GM21529 (cell line): ENCODE results near the gene EPO.

ENCODE experiments used
- ATAC-seq: cut with Tn5 transposase; IDR thresholded peaks from one replicate; pipeline ENCODE4 v1.9.1; 2021; ENCODE audit not compliant: unreplicated experiment

EPO gene

DNA sequence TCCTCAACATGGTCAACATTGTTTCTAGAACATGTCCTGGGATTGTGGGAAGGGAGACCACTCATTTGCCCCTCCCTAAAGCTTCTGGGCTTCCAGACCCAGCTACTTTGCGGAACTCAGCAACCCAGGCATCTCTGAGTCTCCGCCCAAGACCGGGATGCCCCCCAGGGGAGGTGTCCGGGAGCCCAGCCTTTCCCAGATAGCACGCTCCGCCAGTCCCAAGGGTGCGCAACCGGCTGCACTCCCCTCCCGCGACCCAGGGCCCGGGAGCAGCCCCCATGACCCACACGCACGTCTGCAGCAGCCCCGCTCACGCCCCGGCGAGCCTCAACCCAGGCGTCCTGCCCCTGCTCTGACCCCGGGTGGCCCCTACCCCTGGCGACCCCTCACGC, at the start of gene EPO:
Gene EPO, plus strand, starts transcription at position 190 of the 392 bp plus-strand sequence. CDS start 513 bp downstream, outside the sequence.
- no peak for ATAC-seq

DNA sequence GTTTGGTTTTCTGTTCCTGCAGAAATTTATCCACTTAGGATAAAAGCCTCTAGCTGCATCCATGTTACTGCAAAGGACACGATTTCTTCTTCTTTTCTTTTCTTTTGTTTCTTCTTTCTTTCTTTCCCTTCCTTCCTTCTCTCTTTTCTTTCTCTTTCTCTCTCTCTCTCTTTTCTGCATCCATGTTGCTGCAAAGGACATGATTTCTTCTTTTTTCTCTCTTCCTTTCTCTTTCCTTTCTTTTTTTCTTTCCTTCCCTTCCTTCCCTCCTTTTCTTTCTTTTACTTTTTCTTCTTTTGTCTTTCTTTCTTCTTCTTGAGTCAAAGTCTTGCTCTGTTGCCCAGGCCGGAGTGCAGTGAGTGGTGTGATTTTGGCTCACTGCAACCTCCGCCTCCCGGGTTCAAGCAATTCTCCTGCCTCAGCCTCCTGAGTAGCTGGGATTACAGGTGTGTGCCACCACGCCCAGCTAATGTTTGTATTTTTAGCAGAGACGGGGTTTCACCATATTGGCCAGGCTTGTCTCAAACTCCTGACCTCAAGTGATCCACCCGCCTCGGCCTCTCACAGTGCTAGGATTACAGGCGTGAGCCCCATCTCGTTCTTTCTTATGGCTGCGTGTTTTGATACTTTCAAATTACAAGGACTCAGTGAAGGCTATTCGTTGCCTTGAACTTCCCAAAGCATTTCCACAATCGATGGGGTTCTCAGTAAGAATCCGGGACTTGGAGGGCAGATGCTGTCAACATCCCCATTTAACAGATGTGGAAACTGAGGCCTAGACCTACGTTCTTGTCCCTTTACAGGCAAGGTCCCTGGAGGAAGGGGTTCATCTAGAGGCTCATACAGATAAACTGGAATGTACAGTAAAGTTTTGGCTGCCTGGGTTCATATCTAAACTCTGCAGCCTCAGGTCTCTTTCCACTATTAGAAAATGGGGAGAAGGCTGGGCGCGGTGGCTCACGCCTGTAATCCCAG, 48.6 kb upstream of the EPO start:
- ATAC-seq: no peak

DNA sequence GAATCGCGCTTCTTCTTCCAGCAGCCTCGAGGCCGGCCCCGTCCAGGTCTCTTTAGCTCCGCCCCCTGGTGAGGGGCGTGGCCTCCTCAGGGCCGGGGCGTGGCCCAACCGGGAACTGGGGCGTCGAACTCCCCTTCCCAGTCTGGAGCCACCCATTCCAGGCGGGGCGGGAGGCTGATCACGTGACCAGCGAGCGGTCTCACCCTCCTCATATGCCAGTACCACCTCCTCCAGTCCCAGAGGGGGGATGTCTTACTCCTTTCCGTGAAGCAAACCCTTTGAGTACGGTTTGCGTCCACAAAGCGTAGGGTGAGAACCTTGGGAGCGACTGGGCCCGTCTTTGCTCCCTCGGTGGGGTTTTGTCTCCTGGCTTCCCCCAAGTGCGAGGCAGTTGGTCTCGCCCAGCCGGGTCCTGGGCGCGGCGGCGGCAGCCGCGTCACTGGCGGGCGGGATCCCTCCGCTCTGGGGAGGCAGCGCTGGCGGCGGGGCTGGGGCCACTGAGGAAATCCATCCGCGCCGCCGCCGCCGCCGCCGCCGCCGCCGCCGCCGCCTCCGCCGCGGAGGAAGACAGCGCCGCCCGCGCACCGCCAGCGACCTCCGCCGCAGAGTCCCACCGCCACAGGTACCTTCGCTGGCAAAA, 46.8 kb upstream of the EPO start, which contains the start of gene GNB2:
Gene GNB2, plus strand, starts transcription at position 439 of the 640 bp plus-strand sequence. CDS start 2,526 bp downstream, outside the sequence.
- peak; percentile 54 for ATAC-seq

DNA sequence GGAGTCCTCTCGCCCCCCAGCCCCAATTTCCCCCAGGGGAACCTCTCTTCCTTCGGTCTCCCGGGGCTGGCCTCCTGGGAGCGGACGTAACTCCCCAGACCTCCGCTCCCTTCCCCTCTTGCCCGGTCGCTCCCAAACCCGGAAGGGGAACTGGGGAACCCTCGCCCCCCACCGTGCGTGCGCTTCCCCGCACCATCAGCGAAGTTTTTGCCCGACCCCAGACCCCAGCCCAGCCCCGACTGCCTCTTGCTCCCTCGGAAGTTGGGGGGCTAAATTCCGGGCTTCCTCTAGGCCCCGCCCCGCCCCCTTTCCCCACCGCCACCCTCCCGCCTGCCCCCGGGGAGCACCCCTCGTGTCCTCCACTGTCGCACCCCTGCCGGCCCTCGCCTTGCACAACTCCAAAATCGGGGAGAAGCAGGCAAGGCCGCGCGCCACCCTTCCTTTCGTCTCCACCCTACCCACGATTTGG, 46.3 kb upstream of the EPO start:
- no peak for ATAC-seq

DNA sequence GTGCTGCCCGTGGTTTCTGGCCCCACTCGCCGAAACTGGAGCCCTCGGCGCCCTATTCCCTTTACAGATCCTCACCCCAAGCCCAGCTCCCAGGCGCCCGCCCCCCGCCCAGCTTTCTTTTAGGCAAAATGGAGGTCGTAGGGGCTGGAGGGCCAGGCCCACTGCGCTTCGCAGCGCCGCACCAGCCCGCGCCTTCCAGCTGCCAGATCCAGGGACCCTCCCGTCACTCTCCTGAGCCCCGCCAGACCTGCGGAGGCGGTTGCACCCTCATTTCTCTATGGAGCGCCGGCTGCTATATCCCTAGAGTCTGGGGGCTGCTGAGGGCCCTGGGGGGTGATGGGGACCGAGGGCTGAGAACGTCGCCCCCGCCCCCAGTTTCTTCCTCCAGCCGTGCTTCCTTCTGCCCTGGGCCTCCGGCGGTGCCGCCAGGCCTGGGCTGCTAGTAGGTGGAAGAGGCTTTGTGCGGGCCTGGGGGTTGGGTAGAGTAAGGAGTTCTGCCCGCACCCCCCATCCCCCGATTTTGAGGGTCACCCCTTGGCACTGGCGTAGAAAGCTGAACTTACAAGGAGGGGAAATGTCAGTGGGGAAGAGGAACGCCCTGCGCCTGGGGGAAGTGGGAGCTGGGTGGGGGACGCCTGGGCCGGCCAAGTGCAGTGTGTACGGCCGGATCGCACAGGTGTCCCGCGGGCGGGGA, 45.7 kb upstream of the EPO start:
- ATAC-seq: no peak

DNA sequence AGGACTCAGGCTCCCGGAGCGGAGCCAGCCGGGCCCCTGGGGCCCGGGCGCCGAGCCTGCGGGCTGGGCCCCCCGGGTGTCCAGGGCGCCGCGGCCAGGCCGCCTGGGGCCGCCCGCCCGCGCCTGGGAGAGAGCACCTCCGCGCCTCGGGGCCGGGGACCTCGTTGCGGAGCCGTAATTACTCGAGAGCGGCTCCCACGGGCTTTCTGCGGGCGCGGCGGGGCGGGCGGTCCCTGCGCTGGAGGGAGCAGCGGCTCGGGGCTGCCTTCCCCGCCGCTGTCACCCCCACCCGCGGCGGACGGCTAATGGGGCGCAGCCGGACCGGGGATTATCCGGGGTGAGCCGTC, 45.2 kb upstream of the EPO start:
- no peak for ATAC-seq

DNA sequence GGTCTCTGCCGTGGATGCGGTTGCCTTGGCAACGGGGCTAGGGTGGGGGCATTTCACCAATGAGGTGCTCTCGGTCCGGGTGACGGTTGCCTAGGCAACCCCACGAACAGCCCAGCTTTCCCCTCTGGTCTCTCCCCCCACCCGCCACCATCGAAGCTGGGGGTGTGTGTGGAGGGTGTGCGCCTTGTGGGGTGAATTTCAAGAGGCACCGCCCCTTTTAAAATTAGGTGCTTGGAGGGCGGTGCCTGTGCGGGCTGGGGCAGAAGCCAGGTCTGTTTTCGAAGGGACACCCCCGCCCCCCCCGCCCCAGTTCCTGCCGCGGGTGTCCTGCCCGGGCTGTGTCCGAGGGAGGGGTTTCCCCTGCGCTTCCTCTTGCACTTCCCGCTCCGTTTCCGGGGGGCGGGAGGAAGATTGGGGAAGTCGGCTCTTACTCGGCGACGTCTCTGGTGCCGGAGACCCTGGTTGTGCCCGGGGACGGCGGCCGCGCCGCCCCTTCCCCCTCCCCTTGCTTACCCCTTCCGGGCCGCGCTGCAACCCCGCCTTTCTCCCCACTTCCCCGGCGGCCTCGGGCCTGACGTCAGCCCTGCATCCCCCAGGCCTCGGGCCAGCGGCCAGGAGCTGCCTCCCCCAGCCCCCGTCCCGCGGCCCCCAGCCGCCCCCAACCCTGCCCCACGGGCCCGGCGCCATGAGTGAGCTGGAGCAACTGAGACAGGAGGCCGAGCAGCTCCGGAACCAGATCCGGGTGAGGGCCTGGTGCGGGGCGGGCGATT, 44.5 kb upstream of the EPO start:
- peak; percentile 37 for ATAC-seq

DNA sequence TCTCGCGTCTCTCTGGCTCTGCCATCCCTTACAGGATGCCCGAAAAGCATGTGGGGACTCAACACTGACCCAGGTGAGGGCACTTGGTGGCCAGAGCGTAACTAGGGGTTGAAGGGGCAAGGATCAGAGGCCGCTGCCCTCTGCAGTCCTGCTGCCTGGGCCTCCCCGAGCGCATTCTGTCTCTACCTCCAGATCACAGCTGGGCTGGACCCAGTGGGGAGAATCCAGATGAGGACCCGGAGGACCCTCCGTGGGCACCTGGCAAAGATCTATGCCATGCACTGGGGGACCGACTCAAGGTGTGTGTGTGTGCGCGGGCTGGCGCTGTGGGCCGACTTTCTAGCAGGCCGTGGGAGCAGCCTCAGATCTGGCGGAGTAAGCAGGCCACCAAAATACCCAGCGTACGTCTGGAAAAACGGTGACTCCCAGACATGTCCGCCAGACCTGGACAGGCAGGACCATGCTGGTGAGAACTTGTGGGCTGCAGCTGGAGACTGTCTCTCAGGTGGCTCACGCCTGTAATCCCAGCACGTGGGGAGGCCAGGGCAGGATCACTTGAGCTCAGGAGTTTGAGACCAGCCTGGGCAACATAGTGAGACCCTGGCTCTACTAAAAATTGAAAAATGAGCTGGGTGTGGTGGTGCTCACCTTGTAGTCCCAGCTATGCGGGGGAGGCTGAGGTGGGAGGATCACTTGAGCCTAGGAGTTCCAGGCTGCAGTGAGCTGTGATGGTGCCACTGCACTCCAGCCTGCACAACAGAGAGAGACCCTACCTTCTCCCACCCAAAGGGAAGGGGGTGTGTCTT, 43.6 kb upstream of the EPO start:
- no peak for ATAC-seq

DNA sequence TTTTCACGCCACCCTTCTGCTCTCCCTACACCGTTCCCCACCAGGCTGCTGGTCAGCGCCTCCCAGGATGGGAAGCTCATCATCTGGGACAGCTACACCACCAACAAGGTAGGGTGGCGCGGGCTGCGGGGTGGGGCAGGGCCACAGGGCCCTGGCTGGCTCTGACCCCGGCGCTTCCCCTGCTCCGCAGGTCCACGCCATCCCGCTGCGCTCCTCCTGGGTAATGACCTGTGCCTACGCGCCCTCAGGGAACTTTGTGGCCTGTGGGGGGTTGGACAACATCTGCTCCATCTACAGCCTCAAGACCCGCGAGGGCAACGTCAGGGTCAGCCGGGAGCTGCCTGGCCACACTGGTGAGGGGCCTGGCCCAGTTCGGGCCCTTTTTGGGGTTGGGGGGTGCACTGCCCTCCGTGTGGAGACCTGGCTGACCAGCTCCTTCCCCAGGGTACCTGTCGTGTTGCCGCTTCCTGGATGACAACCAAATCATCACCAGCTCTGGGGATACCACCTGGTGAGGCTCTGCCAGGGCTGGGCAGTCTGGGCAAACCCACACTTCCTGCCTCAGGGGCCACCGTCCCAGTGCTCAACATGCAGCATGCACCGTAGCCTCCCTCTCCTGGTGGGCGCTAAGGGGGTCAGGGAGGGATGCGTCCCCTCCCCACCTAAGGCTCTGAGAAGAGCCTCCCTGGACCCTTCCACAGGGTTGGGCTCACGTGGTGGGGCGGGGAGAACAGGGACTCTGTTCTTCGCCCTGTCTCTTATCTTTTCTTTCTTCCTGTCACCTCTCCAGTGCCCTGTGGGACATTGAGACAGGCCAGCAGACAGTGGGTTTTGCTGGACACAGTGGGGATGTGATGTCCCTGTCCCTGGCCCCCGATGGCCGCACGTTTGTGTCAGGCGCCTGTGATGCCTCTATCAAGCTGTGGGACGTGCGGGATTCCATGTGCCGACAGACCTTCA, 42.7 kb upstream of the EPO start:
- ATAC-seq: no peak

DNA sequence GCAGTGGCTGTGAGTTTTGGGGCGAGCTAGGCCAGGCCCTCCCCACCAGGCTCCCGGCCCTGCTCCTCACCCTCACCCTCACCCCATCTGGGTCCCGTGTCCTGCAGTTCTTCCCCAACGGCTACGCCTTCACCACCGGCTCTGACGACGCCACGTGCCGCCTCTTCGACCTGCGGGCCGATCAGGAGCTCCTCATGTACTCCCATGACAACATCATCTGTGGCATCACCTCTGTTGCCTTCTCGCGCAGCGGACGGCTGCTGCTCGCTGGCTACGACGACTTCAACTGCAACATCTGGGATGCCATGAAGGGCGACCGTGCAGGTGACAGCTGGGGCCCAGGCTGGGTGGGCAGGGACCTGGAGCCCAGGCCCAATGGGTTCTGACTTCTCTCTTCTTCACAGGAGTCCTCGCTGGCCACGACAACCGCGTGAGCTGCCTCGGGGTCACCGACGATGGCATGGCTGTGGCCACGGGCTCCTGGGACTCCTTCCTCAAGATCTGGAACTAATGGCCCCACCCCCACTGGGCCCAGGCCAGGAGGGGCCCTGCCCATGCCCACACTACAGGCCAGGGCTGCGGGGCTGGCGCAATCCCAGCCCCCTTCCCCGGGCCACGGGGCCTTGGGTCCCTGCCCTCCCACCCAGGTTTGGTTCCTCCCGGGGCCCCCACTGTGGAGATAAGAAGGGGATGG, 41.8 kb upstream of the EPO start:
- ATAC-seq: no peak

DNA sequence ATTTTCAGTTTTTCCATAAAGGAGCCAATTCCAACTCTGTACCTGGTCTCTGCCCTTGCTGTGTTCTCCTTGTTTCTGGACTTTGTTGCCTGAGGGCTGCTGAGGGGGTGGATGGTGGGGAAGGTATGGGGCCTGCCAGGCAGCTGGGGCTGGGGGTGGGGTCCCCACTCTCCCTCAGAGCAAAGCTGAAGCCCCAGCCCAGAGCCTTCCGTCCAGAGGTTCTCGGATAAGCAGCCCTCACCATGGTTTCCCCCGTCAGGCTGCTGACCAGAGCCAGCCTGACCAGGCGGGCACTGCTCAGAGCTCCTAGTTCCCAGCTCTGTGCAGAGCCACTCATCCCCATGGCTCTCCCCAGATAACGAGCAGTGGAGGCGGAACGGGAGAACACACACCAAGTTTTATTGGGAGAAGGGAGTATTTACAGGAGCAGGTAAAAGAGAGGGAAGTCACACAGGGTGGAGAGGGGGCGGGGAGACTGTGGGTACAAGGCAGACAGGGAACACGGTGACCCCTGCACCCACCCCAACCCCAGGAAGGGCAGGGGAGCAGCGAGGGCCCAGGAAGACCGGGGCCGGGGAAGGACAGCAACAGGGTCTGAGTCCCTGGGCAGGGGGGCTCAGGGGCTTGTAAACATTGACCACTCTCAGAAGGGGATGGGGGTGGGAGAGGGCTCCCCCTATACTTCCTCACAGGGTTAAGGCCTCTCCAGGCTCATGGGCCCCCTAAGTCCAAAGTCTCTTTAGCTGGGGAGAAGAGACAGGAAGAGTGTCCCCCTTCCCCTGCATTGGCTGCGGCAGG, 40.9 kb upstream of the EPO start:
- ATAC-seq: no peak

DNA sequence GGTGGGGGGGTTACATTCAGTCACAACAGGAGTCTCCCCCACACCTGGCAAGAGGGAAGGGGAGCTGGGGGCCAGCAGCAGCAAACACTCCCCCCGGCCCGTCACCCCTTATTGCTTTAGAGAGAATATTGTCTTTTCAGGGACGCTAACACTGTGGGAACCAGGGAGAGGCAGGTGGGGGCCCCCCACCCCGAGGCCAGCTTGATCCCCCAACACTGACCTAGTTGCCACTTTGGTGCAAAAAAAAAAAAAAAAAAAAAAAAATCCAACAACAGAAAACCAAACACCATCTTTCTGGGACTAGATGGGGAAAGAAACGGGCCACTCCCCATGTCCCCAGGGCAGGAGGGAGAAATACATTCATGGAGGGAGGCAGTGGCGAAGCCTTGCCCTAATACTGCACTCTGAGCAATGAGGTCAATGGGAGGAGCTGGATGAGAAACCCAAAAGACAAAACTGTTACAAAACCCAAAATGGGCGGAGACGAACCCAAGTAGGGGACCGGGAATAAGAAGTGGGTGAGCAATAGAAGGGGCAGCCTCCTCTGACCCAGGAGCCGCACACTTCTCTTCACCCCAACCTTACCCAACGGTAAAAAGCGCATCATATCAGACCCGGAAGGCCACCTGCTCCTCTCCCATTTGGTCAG, 40.2 kb upstream of the EPO start:
- ATAC-seq: no peak

DNA sequence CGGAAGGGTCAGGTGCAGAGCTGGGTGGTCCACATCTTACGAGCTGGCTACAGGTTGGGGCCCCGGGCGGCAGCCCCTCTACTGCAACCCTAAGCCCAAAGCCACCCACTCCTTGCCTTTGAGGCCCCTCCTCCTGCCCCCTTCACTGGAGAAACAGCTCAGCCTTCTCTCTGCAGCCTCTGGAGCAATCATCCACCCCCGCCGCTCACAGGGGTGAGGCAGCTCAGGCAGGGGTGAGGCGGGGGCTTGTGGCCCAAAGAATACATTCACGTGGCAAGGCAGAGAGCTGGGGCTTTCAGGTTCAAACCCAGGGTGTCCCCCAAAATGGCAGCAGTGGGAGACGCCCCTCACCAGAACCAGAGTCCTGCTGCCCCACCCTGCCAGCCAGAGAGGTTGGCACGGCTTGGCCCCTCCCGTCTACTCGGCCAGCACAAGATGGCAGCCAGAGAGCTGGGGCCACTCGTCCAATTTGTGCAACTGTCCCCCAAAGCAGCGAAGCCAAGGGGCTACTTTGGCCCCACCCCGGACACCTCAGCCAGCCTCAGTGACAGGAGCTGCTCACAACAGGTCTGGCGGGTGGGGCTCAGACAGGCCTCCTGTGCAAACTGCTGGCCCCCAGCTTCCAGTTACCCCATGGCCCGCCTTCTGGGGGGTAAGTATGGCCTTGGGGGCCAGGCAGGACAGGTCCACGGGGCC, 39.5 kb upstream of the EPO start:
- no peak for ATAC-seq

DNA sequence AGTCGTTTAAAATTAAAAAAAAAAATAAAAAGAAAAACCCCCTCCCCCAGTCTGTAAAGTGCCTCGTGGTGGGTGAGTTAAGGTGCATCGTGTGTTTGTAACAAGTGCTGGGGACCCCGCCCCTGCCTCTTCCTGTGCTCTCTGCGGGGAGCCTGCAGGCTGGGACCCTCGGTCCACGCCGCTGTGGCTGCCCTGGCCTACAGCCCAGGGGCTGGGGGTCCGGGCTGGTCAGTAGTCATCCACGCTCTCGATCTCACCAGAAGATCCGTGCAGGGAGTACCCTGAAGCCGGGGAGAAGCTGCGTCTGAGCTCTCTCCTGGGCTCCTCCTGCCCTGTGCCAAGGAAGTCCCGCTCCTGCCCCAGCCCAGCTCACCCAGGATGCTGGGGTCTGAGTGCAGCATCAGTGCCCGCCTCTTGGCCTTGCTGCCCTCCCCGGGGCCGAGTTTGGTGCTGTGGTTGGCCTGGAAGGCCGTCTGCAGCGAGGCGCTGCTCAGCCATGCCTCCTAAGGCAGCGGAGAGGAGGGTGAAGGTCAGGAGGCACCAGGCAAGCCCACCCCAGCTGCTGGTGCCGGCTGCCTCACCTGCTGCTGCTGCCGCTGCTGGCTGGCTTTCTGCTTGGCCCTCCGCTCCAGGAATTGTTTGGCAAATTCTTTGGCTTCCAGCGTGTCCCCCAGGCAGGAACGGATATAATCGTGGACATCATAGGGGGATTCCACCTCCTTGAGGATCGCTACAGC, 38.6 kb upstream of the EPO start:
- no peak for ATAC-seq

DNA sequence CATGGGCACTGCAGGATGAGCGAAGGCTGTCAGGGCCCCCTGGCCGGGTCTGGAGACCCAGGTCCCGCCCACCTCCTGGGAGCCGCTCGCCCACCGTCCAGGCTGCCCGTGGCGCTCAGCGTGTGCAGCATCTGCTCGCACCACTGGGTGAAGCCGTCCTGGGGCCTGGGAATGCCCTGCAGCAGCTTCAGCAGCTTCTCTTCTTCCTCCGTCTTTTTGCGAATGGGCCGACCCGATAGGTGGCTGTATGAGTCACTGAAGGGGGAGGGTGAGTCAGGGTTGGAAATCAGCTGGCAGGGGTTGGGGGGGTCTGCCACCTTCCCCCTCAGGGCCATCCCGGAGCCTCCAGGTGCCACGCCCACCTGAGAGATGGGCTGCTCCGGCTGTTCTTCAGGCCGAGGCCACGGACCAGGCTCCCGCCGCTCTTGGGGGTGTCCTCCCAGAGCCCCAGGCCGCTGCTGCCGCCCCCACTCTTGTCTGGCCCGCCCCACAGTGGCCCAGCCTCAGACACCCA, 38.0 kb upstream of the EPO start:
- ATAC-seq: no peak
